HG02571 (cell line): ENCODE measurements around the gene MEGF6.
"Not testable (repeated sequence)": the region's sequence is repeated elsewhere in the genome, so short reads cannot be mapped to it uniquely, and the experiment has no call there.

Experiments used
- ATAC-seq: cut with Tn5 transposase; IDR thresholded peaks from one replicate; pipeline ENCODE4 v1.9.1; 2021; ENCODE audit warnings: mild to moderate bottlenecking, moderate library complexity; ENCODE audit not compliant: unreplicated experiment

MEGF6 gene

GRCh38 chr1:3629561-3630160 lies 18.4 kb upstream of the MEGF6 start:
- ATAC-seq, result no peak

- no peak for ATAC-seq
These were observed 17.1 kb upstream of the MEGF6 start for GRCh38 chr1:3628445-3628844.

- ATAC-seq, result no peak
These were observed 16.4 kb upstream of the MEGF6 start for GRCh38 chr1:3627515-3628253.

GRCh38 chr1:3626025-3626424 lies 14.7 kb upstream of the MEGF6 start:
- no peak for ATAC-seq

- peak; percentile 10 for ATAC-seq
These were observed 14.0 kb upstream of the MEGF6 start for GRCh38 chr1:3625151-3625907.

- ATAC-seq, result peak; percentile 90
These were observed 13.2 kb upstream of the MEGF6 start, which contains the start of gene TPRG1L for GRCh38 chr1:3624200-3625136. TSS of gene TPRG1L (plus strand) at chr1:3625015. CDS start at chr1:3625073, 58 bp downstream.

- ATAC-seq, result no peak
These were observed 12.3 kb upstream of the MEGF6 start for GRCh38 chr1:3623441-3624199.

GRCh38 chr1:3622102-3622501 lies 10.8 kb upstream of the MEGF6 start:
- not testable (repeated sequence) for ATAC-seq

- ATAC-seq, result not testable (repeated sequence)
These were observed 9.9 kb upstream of the MEGF6 start for GRCh38 chr1:3621151-3621671.

- ATAC-seq, result no peak
These were observed 9.4 kb upstream of the MEGF6 start for GRCh38 chr1:3620708-3621107.

GRCh38 chr1:3618881-3619671 lies 7.8 kb upstream of the MEGF6 start:
- no peak for ATAC-seq

- no peak for ATAC-seq
These were observed 7.2 kb upstream of the MEGF6 start for GRCh38 chr1:3618531-3618880.

- ATAC-seq, result no peak
These were observed 6.6 kb upstream of the MEGF6 start for GRCh38 chr1:3617806-3618345.

- ATAC-seq, result no peak
These were observed 5.6 kb upstream of the MEGF6 start for GRCh38 chr1:3616861-3617260.

- ATAC-seq, result no peak
These were observed 3.7 kb upstream of the MEGF6 start for GRCh38 chr1:3614755-3615742.

- ATAC-seq, result no peak
These were observed 815 bp upstream of the MEGF6 start for GRCh38 chr1:3612123-3612522.

- no peak for ATAC-seq
These were observed 660 bp downstream of the MEGF6 start for GRCh38 chr1:3610527-3611169.
